LHCN-M2 (cell line): ENCODE data around the gene OR2A25. TPM values are rescaled to one million over a fixed set of nuclear protein-coding genes. Genes with fewer than 3 reads are reported as not detected.

ENCODE experiments used
- DNase-seq: peaks from one replicate; pipeline ENCODE4 v3.0.0-alpha.2; 2012; ENCODE audit warnings: low read depth
- total RNA-seq: library from RNA; depleted of rRNA; stranded (reverse); fragments of >200 nt; gene quantifications from 2 replicates; pipeline ENCODE4 v1.2.3, GENCODE V29; 2014; rRNA removed

Gene OR2A25
- total RNA-seq, 1 experiment from 2014 or later, result not detected

DNA sequence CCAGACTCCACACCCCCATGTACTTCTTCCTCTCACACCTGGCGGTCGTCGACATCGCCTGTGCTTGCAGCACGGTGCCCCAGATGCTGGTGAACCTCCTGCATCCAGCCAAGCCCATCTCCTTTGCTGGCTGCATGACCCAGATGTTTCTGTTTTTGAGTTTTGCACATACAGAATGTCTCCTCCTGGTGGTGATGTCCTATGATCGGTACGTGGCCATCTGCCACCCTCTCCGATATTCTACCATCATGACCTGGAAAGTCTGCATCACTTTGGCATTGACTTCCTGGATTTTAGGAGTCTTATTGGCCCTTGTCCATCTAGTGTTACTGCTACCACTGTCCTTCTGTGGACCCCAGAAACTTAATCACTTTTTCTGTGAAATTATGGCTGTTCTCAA is 4.8 kb downstream of the OR2A25 start:
- DNase-seq, result no peak

DNA sequence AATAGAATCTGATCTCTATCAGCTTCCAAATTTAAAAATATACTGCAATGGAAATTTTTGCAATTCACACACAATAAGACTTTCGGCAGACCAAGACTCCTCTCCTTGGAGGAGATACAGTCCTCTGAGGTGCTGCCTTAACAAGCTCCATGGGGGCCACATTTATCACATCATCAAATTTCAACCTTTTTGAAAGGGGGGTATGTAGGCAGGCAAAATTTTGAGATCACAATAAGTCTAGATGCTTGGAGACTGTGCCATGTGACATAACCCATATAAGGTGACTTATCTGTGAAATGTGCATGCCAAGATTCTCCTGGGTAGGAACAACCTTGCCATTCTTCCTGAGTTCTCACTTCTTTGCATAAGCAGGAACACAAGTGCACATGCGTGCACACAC is 16.4 kb downstream of the OR2A25 start, which contains the start of gene OR2A12:
OR2A12 (plus strand) TSS at position 301 of the 400 bp plus-strand sequence. CDS start 8,830 bp downstream, outside the sequence.
- DNase-seq, result no peak

DNA sequence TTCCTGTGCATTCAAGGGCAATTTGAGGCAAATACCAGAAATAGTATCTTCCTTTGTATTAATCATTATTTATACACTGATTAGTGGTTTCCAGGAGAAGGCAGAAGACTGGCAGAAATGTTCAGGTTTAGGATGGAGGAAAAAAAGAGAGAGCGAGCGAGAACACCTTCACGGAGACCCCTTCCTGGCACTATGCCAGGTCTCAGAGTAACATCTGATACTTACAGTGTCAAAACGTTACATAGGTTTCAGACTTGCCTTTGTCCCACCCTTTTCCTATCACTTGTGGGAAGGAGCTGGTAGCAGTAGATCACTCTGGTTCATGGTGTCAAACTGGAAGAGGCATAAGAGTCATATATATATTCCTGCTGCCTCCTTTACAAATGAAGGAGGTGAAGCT is 17.1 kb downstream of the OR2A25 start:
- DNase-seq, result no peak

DNA sequence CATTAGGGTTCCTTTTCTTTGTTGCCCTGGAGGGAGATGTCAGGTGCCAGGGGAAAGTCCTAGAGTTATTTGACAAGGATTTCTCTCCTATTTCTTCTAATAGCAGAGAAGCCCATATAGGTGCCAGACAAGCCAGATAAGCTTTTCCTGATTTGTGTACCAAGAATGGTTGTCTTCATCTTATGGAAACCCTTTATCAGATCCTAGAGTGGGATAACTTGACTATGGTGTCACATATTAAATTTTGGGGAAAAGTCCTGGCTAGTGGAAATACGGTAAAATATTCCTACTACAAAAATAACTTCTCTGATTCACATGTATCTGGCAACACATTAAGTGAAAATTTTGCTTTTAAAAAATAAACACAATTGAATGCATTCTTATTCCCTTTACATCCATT is 17.6 kb downstream of the OR2A25 start:
- DNase-seq, result no peak

DNA sequence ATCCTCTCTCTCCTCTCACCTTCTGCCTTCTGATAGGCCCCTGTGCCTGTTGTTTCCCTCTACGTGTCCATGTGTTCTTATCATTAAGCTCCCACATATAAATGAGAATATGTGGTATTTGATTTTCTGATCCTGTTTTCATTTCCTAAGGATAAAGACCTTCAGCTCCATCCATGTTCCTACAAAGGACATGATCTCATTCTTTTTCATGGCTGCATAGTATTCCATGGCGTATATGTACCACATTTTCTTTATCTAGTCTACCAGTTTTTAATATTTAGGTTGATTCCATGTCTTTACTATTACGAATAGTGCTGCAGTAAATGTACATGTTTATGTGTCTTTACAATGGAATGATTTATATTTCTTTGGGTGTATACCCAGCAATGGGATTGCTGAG is 21.1 kb downstream of the OR2A25 start:
- DNase-seq, result no peak

DNA sequence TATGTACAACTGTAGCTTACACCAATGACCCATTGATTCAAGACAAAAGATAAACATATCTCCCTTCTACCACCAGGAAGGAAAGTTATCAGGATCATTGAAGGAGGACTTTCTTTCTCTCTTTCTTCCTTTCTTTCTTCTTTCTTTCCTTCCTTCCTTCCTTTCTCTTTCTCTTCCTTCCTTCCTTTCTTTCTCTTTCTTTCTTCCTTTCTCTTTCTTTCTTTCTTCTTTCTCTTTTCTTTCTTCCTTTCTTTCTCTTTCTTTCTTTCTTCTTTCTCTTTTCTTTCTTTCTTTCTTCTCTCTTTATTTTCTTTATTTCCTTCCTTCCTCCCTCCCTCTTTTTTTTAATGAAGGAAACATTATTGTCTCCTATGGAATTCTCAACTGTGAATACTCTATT is 29.2 kb downstream of the OR2A25 start:
- DNase-seq, result no peak

DNA sequence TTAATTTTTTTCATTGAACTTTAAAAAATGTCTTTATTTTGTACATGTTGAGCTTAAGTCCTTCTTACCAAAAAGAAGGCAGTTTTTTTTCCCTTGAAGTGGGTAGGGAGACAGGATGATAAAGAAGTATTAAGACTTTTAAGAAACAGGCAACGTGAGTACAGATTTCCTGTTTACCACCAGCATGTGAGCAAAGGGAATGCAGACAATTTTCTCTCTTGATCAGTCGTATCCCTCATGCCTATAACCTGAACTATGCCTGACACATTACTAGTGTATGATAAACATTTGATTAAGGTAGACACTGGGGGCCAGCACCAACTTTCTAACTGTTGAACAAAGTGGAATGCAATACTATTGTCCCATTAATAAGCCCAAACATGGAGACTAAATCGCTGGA is 31.0 kb downstream of the OR2A25 start:
- DNase-seq, result no peak

DNA sequence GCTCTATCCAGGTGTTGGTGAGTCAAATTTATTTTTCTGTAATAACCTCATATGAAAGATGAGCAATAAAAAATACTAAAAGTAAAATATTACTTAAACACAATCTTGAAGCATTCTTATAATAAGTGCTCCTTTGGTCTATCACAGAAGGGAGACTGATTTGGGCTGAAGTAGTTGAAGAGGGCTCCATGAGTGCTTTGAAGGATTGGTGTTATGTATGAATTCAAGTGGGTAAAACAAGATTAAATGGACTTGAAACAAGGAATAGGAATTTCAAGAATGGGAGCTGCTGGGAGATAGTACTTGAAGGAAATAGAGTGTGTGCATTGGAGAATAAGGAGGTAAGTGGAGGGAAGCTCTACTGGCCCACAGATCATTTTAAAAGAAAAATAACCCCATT is 32.4 kb downstream of the OR2A25 start:
- no peak for DNase-seq

DNA sequence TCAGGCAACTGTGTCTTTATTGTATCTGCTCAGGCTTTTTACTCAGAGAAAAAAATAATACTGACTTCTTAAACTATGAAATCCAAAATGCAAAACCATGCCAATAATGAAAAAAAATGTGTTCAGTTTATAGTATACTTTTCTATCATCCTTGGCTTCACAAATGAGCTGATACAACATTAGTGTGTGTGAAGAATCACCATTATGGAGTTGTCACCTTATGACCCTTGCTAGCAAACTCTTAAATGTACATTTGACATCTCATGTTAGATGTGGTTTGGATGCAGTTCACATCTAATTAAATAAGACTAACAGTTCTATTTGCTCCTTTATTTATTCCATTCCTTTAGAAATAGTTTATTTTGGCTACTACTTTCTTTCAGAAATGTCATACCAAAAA is 35.6 kb downstream of the OR2A25 start:
- DNase-seq, result no peak

DNA sequence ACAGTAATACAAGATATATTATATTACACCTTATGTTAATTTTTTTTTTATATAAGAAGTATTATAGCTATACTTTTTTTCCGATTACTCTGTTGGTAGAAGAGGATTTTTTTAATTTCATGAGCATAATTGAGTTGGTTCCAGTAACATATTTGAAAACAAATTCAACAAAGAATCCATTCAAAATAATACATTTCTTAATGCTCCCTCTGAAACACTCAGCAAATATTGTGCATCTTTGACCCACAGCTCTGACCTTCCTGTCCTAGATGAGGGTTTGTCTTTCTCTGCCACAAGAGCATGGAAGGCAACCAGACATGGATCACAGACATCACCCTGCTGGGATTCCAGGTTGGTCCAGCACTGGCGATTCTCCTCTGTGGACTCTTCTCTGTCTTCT is 39.7 kb downstream of the OR2A25 start, which contains the start of gene OR2A2:
OR2A2 (plus strand) TSS at position 301 of the 400 bp plus-strand sequence; CDS start at position 301, 0 bp downstream.
- no peak for DNase-seq

DNA sequence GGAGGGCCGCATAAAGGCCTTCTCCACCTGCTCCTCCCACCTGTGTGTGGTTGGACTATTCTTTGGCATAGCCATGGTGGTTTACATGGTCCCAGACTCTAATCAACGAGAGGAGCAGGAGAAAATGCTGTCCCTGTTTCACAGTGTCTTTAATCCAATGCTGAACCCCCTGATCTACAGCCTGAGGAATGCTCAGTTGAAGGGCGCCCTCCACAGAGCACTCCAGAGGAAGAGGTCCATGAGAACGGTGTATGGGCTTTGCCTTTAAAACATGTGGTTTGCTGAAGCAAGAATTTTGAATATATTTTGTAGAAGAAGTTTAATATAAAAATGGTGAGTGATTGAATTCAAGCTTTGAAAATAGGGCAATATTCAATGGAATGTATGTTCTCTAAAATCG is 40.7 kb downstream of the OR2A25 start:
- no peak for DNase-seq

DNA sequence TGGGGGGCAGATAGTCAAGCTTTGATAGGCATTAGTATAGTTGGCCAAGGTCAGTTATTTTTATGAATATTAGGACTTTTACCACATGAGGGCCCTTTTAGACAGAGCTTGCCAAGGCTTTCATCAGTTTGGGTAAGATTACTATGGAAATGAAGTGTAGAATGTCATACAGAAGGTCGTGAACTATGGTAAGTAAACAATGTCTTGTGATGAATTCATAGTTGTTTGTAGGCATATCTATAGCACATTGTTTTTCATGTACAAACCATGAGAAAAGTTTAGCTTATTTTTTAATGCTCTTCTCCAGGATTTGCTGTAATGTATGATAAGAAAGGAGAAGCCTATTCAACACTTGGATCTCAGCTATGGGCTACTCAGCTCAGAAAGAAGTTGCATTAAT is 44.0 kb downstream of the OR2A25 start:
- no peak for DNase-seq

DNA sequence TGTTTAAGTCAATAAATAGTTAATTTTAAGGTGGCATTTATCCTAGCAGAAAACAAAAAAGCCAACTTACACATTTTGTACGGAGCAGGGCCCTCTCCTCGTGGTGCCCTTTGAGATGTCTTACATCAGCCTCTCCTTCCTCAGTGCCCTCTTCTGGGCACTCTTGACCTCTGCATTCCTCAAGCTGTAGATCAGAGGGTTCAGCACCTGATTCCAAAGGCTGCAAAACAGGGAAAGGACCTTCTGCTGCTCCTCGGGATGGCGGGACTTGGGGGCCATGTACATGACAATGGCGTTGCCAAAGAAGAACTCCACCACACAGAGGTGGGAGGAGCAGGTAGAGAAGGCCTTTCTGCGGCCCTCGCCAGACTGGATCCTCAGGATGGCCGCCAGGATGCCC is 48.7 kb downstream of the OR2A25 start:
- no peak for DNase-seq

DNA sequence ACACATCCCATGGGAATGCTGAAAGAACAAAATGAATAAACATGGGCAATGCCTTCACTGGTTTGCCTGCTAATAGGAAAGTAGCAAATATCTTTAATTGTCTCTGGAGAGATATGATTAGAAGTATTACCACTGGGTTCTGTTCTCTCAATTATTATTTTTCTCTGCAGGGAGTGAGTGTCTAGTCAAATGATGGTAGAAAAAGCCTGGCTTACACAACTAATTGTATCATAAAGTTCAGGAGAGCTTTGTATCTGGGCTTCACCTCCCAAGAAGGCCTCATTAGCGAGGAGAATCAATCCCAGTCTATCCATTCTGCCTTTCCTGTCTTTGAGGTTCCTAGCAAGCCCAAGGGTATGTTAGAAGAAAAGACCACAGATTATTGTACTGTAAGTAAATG is 53.3 kb downstream of the OR2A25 start, which contains the start of gene OR2A14:
OR2A14 (plus strand) TSS at position 301 of the 400 bp plus-strand sequence. CDS start 5,937 bp downstream, outside the sequence.
- no peak for DNase-seq

Other genes starting within 250 kb of the OR2A25 start
- 91.2 and 99.4 TPM in 2 replicates for gene TCAF1, start 167.6 kb upstream of the OR2A25 start, total RNA-seq
- gene OR2F2, start 134.6 kb upstream of the OR2A25 start, total RNA-seq, result not detected in 2 replicates
- not detected in 2 replicates for gene OR2F1, start 115.0 kb upstream of the OR2A25 start, total RNA-seq
- gene OR6B1, start 69.5 kb upstream of the OR2A25 start, total RNA-seq, result not detected in 2 replicates
- not detected in 2 replicates for gene OR2A5, start 20.9 kb upstream of the OR2A25 start, total RNA-seq
- not detected in 2 replicates for gene OR2A12, start 16.5 kb downstream of the OR2A25 start, total RNA-seq
- not detected in 2 replicates for gene OR2A2, start 39.8 kb downstream of the OR2A25 start, total RNA-seq
- not detected in 2 replicates for gene OR2A14, start 53.4 kb downstream of the OR2A25 start, total RNA-seq
- 0.06 TPM in 1 of 2 replicates, not detected in the other for gene CTAGE4, start 113.7 kb downstream of the OR2A25 start, total RNA-seq
- gene ARHGEF35, start 126.0 kb downstream of the OR2A25 start, total RNA-seq, result 0.13 and 0.46 TPM in 2 replicates
- gene OR2A42, start 169.8 kb downstream of the OR2A25 start, total RNA-seq, result not detected in 2 replicates
- gene OR2A7, start 195.0 kb downstream of the OR2A25 start, total RNA-seq, result not detected in 2 replicates
- gene CTAGE8, start 199.5 kb downstream of the OR2A25 start, total RNA-seq, result 0.06 and 0.17 TPM in 2 replicates
- not detected in 2 replicates for gene OR2A1, start 242.6 kb downstream of the OR2A25 start, total RNA-seq